Stimulated activated CD4-positive, alpha-beta T cell treated with anti-CD3 and anti-CD28 coated beads, Interleukin-15, amount 100 ng/mL, for 1 hour (primary cell): Measurements from ENCODE around the gene DGCR6L.
"Not testable (repeated sequence)": the region's sequence is repeated elsewhere in the genome, so short reads cannot be mapped to it uniquely, and the experiment has no call there.

Source experiments
- DNase-seq, 2 donors: peaks; one replicate each; pipeline ENCODE4 v3.0.0-alpha.2; 2020; ENCODE audit warnings: low read depth in 1 of 2, low spot score in 1 of 2

Gene DGCR6L

GRCh38 chr22:20276468-20276867 is 43.4 kb downstream of the DGCR6L start:
- DNase-seq = no peak

- no peak for DNase-seq
Observed at GRCh38 chr22:20275836-20276235, 44.0 kb downstream of the DGCR6L start.

GRCh38 chr22:20275325-20275724 is 44.5 kb downstream of the DGCR6L start:
- not testable (repeated sequence) for DNase-seq

- DNase-seq = not testable (repeated sequence)
Observed at GRCh38 chr22:20274374-20274773, 45.5 kb downstream of the DGCR6L start.

DNA sequence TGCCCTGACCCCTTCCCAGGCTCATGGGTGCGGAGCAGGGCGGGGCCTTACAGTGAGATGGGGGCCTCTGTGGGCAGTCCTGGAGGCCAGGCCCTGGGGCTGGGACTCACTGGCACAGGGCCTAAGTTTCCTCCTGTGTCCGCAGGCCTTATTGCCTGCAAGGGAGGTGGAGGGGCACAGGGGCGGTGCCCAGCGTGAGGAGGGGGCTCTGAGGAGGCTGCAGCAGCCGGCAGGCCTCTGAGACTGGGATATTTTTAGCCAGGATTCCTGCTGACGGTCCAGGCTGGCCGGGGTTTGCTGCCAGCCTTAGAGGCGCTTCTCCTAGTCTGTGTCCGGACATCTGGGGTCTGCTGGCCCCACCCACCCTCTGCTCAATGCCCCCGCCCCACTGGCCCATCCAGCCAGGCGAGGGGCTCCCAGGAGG is 46.1 kb downstream of the DGCR6L start:
- no peak for DNase-seq

GRCh38 chr22:20272700-20273099 is 47.2 kb downstream of the DGCR6L start:
- no peak for DNase-seq

DNA sequence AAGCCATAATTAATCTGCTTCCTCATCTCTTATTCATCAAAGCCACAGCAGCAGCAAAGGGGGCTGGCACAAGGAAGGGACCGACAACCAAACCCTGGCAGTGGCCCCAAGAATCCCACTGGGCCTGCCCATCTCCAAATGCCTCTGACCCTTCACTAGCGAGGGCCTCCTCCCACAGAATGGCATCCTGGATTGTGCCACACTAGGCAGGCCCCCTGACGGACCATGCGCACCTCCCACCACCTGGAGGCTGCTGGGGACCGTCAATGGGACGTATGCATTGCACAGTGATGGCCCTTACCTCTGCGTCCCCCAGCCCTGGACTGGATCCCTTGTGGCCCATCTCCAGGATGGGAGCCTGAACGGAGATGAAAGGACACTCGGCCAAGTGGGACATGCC is 47.7 kb downstream of the DGCR6L start:
- no peak for DNase-seq

DNA sequence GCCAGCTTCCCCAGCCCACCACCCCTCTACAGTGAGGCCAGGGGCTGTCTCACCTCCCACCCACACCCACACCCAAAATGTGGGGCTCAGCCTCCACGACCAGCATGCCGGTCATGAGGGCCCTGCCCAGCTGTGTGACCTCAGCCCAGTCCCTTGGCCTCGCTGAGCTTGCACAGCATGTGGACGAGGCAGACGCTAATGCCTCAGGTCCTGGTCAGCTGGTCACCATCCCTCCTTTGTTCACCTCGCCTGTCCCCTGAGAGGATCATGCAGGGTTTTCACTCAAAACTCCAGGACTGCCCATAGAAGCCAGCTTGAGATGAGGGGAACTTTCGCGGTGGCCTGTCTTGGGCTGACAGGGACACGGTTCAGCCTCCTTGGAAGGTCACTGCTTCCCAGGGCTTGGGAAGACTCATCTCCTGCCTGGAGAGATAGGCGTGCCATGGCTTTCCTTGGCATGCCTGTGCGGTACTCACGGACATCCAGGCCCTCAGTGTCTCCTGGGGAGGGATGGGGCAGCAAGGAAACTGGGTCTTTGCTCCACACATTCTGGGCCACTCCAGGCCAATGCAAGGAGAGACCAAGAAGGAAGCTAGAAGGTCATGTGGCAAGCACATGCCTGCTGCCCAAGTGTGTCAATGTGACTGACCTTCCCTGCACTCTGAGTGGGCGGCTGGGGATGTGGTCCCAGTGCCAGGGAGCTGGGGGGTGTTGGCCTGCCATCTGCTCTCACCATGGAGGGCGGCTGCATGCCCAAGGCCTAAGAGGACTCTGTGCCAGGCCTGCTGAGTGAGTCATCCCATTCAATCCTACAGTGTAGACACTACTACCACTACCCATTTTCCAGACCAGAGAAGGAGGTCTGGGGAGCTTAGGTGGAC is 48.5 kb downstream of the DGCR6L start:
- no peak for DNase-seq

- not testable (repeated sequence) for DNase-seq
Observed at GRCh38 chr22:20270190-20271113, 49.4 kb downstream of the DGCR6L start.

DNA sequence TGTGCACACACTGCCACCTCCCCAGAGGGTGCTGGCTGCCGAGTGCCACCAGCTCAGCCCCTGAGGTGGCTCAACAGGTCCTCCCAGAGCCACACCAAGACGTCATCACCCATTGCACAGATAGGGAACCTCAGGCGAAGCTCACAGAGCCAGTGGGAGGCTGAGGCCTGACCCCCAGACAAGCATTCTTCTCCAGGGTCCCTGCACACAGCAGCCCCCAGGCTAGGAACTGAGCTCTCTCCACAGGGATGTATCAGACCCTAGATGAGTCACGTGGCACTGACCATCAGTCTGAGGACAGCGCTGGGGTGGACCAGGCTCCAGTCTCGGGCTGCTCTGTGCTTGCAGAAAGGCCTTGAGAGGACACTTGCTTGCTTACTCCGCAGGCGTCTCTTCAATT is 50.2 kb downstream of the DGCR6L start:
- DNase-seq = not testable (repeated sequence)

DNA sequence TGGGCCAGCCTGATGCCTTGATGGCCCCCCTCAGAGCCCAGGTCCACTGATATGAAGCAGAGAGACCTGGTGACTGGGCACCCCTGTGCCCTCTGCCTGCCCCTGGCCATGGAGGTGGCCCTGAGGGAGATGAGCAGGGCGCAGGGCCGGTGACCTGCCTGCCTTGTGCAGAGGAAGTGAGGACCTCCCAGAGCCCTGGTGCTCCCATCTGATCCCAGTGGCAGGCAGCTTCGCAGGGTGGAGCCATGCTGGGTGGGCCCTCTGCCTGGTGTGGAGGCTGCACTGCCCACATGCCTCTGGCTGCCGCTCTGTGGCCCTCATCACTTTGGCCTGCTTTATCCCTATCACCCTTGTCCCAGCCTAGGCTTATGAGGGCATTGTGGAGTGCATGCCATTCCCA is 50.7 kb downstream of the DGCR6L start:
- DNase-seq = not testable (repeated sequence)

GRCh38 chr22:20268279-20269012 is 51.4 kb downstream of the DGCR6L start, which contains the start of gene RTN4R:
RTN4R (minus strand) TSS chr22:20268318; CDS start chr22:20268092, 226 bp downstream.
- DNase-seq = peak; percentile 18 to 46

DNA sequence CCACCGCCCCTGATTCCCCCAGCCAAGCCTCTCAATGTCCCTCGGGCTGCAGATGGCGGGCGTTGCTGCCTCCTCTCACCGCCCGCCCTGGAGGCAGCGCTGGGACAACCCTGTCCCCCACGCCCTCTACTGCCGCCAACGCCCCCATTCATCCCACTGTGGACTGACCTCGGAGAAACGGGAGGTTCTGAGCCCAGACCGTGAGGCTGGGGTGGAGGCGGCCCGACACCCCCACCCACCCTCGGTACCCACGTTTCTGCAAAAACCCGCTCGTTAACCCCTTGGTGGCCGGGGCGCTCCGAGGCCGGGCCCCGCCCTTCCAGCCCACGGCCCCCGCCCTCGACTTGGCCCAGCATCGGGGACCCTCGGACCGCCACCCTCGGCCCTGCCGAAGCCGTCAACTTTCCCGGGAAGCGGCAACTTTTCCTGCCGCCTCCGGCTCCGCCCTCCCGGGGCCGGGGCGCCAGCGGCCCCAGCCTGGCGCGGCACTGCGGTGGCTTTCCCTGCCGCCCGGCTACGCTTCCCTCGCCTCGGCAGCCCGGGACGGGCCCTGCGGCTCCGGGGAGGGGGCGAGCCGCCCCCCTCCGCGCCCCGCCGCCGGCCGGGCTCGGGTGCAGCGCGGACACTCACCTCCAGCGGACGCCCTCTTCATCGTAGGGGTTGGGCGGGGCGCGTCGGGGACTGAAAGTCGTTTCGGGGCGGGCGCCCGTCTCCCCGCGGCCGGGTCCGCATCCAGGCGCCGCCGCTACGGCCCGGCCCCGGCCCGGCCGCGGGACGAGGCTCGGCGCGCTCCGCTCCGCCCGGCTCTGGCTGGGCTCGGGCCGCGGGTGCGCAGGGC is 52.2 kb downstream of the DGCR6L start:
- no peak for DNase-seq

DNA sequence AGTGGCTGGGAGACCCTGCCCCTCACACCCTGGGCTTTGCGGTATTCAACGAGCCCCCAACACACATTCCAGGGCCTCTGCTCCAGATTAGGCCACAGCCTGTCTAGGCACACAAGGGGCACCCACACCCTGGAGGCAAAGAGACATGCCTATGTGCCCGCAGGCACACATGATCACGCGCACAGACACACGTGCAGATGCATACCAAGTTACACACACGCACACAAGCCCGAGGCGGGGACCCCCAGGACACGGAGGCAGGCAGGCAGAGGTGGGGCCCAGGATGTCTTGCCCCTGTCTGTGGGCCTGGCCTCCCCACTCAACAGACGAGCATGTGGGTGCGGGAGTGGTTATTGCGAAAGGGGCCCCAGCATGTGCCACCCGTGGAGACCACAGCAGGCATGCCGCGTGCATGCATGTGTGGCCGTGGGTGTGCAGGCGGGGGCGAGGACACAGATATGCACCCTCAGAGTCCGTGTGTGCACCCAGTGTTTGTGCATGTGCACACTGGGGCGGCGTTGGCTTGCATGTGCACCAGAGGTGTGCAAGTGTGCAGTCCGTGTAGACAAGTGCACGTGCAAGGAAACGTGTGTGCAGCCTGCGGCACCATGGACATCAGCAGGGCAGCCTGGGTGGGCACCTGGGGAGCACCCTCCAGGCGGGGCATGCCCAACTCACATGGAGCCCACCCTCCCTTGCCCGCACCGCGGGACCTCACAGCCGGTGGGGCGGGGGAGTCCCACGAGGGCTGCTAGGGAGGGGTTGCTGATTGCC is 53.0 kb downstream of the DGCR6L start:
- DNase-seq = not testable (repeated sequence)

DNA sequence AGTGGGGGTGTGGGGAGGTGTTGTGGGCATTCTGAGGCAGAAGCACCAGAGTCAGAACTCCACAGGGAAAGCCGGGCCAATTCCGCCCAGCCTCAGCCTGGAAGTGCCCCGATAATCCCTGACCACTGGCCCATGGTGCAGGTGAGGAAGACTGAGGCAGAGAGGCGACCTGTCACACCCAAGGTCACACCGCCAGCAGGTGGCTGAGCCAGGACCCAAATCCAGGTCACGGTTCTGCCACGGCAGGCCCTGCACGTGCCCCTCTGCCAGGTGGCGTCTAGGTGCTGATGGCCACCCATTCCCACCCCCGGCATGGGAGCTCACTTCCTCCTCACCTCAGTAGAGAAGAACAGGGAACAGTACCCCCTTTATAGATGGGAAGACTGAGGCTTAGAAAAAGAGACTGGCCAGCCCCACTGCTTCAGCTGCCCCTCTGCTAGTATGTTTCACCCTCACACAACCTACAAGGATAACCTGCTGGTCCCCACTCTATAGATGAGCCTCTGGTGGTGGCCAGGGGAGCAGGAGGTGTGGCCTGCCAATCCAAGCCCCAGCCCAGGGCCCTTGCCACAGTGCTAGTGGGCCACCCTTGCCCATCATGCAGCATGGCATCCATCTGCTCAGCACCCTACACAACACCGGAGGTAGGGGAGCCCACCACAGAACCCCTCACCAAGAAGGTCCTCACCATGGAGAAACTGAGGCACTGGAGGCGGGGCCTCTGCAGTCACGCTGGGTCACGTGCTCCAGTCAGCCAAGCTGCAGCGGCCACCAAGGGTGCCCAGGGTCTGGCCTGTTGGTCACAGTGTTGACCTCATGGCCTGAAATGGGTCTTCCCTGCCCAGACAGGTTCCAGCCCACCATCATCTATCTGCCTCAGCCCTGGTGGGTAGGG is 53.8 kb downstream of the DGCR6L start:
- DNase-seq = not testable (repeated sequence)

- no peak for DNase-seq
Observed at GRCh38 chr22:20264614-20265452, 55.0 kb downstream of the DGCR6L start.
